HG02588 (cell line): ENCODE measurements around the gene BCL11A.

Experiments used
- ATAC-seq: cut with Tn5 transposase; IDR thresholded peaks from one replicate; pipeline ENCODE4 v1.9.1; 2021; ENCODE audit warnings: mild to moderate bottlenecking, moderate library complexity; ENCODE audit not compliant: unreplicated experiment

Gene BCL11A

DNA sequence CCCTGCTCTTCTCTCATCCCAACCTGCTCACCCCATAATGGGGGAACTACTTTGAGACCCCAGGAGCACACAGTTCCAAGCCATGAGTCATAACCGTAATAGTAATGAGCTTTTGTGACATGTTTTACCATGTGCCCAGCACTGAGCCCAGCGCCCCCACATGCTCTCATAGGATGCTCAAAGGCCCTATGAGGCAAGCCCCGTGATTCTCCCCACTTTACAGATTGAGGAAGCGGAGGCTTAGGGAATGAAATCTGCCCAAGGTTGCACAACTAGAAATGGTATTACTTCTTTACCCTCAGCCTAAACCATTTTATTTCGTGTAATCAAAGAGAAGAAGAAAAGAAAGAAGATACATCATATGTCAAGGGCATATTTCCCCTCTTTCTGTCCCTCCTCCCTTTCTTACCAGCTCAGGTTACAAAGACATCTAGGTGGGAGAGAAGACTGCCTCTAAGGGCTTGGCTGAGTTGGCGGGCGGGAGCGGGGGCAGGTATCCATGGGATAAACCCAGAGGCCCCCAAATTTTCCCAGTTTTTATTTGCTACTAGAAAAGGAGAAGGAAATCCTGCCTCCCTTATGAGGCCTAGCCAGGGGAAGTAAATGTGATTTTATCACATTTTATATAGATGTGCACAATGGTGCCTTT lies 24.2 kb downstream of the BCL11A start:
- no peak for ATAC-seq

- ATAC-seq: no peak
These were observed 25.0 kb downstream of the BCL11A start for GRCh38 chr2:60528281-60529020.

GRCh38 chr2:60527762-60528161 lies 25.7 kb downstream of the BCL11A start:
- no peak for ATAC-seq

- ATAC-seq: no peak
These were observed 26.8 kb downstream of the BCL11A start for GRCh38 chr2:60526623-60527022.

DNA sequence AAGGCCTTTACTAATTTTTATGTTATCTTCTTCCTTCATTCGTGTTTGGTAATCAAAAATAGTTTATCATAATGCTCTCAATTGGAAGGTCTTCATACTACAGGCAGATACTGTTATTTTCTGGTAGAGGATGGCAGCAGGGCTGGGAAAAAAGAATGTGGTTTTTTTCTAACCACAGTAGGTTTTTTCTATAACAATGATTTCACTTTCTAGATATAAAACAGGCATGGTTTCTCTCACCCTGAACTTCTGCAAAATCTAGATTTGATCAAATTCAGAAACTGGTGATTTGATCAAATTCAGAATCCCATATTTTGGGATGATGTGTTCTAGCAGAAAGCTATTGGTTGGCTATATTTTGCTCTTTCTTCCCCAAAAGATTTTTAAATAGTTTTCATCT lies 27.6 kb downstream of the BCL11A start:
- no peak for ATAC-seq

- no peak for ATAC-seq
These were observed 28.6 kb downstream of the BCL11A start for GRCh38 chr2:60524874-60525273.

GRCh38 chr2:60523963-60524362 lies 29.5 kb downstream of the BCL11A start:
- ATAC-seq: no peak

DNA sequence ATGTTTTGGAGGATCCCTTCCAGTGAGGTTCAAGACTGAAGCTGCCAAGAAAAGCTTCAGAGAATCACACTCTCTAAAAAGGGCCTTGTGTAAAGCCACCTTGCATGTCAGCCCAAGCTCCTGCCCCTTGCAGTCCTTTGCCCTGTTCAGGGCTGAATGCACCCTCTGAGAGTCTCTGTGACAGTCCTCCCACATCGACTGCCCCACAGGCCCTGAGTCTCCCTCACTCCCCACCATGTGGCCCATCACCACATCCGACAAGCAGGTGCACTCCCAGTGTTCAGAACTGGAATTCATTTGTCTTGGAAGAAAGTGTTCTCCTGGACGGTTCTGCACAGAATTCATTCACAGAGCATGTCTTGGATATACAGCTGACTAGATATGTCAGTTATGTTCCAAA lies 31.0 kb downstream of the BCL11A start:
- no peak for ATAC-seq

DNA sequence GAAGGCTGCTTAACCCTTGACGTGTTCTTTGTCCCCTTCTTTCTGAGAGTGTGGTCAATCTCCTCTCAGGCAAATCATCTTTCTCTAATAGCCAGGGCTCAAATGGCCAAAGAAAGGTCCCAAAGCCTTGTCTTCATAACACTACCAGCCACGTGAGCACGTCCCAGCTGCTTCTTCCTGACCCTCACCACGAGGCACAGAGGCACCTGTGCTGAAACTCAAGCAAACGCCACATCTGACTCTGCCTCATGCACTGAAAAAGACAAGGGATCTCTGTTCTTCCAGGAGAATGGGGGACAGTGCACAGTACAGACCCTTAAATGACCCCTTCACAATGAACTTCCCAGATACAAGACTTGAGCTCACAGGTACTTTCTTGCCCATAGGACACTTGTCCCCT lies 31.8 kb downstream of the BCL11A start:
- no peak for ATAC-seq

- ATAC-seq: no peak
These were observed 32.4 kb downstream of the BCL11A start for GRCh38 chr2:60520917-60521539.

DNA sequence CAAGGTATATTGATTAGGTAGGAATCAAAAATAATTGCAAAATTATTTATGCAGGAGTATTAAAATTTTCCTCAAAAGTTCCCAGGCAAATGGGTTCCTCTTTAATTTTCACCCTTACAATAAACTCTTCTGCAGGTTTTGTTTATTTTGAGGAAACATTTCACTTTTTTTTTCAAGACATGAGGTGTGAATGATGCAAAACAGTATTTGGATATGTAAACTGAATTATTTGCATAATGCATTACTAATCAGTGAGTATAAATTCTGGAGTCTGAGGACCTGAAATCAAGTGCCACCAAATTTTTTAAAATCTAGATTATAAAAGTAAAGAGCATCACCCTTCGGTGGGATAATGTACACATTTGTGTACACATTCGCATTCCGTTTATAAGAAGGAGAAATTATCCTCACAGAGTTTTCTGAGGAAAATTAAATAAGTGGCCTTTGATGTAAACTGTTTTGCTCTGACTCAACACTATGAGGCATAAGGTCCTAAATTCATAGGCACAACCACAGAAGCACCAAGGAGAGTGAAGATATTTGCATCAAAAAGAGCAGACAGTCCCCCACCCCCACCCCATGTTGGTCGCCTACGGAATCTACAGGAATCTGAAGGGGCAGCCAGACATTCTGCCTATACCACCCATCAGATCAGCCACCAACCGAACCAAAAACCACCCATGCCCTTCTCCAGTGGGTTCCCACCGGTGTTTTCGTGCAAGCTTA lies 33.1 kb downstream of the BCL11A start:
- ATAC-seq: no peak

- no peak for ATAC-seq
These were observed 34.1 kb downstream of the BCL11A start for GRCh38 chr2:60519231-60519863.

- ATAC-seq: no peak
These were observed 34.9 kb downstream of the BCL11A start for GRCh38 chr2:60518567-60518966.

- ATAC-seq: no peak
These were observed 36.0 kb downstream of the BCL11A start for GRCh38 chr2:60517446-60517845.

DNA sequence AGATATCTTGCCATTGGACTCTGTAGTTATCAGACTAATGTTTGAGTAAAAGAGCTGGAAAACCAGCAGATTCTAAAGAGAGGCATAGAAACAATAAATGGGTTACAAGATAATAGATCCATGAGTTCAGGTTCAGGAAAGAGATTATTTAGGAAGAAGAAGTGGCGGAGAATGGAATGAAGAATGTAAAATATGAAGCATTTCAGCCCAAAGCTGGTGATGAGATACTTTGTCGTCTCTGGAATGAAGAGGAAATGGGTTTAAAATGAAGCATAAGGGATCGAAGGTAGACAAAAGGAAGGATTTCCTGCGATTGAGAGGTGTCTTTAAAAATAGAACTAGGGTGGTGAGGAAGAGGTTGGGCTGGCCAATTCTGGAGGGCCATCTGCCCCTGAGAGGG lies 36.6 kb downstream of the BCL11A start:
- ATAC-seq: no peak

DNA sequence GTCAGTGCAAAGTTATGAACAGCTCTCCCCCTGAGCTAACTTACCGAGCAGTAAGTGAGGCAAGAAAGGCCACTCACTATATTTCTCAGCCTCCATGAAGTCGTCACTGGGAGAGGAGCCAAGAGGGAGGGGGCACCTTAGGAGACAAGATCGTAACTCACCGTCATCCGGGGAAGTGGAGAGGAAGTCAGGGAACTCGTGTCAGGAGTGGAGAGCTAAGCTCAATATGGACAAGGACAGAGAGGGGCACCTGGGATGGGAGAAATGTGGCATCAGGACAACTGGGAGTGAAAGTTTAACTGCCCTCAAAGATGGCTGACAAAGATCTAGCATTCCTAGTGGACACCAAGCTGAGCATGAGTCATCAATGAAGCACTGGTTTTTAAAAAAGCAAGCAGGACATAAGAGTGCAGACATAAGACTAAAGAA lies 37.1 kb downstream of the BCL11A start:
- ATAC-seq: no peak

DNA sequence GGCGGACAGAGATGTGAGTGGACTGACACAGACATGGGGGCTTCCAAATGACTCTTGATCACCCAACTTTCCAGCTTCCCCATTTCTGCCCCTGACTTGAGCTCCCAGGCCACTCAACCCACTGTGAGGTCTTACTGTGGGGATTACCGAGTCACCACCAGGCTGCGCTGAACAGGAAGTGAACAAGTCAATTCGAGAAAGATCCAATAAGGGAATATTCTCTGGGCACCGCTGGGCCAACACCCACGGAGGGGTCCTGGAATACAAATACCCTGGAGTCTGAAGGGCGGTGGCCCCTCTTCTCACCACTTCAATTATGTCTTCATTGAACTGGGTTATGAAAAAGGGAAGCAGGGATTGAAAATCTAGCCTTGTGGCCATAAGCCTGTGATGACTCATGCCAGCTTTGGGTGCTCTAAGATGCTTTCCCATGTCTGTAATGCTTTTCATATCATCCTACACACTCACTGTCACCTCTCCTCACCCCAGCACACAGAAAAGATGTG lies 37.7 kb downstream of the BCL11A start:
- peak; percentile 92 for ATAC-seq

GRCh38 chr2:60513996-60514395 lies 39.5 kb downstream of the BCL11A start:
- ATAC-seq: no peak

DNA sequence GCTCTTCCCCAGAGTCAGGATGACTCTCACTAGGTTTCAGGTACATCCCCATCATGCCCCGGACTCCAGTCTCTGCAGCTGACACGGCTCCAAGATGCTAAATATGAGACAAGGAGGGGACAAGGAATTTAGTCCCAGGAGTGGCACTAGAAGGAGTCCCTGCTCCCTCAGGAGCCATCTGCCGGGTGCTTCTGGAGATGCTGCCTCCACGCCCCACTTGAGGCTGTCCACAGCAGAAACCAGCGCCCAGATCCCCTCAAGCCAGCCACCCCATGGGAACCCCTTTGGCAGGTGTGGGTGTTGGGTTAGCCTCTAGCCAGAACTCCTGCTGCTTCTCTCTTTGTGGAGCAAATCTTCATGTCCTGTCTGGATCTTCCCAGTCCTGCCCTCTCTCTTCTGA lies 40.3 kb downstream of the BCL11A start:
- ATAC-seq: no peak

DNA sequence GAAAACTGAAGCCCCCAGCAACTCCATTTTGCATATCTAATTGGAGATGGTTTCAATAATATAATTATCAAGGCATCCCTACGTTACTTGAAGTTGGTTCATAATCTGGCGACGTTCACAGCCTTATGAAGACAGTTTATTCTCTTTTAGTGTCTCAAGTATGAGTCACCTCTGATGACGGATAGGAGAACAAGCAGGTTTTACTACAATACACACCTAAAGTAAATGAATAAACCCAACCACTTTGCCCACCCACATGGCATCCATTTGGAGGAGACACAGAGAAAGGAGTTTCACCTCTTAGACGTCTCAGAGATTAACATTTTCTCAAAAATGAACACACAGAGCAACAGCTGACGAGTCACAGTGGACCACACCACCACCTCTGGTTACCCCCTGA lies 40.8 kb downstream of the BCL11A start:
- ATAC-seq: no peak

DNA sequence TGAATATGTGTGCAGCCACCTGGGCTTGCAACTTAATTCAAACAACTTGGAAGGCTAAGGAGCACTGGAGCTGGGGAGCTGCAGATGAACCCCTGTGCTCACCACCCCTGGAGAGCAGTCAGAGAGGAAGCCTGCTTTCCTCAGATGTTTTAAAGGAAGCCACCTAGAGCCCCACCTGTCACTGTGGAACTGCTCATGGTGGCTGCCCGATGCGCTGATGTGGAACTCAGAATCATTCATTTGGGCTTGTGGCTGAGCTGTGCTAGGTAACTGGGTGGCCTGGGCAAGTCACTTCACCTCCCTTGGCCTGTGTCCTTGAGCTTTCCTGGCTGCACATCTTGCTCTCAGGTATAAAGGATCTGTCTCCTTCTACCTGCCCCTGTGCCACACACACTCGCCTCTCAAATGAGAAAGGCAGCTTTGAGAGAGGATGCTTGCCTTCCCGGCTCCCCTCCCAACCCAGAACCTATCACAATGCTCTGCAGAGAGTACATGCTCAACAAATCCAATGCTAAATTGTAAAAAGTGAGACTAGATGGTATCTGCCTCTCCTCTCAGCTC lies 41.3 kb downstream of the BCL11A start:
- no peak for ATAC-seq
